ENCODE results near the gene TMEM225B.
"Not testable (repeated sequence)": the region's sequence is repeated elsewhere in the genome, so short reads cannot be mapped to it uniquely, and the experiment has no call there.

Gene TMEM225B

DNA sequence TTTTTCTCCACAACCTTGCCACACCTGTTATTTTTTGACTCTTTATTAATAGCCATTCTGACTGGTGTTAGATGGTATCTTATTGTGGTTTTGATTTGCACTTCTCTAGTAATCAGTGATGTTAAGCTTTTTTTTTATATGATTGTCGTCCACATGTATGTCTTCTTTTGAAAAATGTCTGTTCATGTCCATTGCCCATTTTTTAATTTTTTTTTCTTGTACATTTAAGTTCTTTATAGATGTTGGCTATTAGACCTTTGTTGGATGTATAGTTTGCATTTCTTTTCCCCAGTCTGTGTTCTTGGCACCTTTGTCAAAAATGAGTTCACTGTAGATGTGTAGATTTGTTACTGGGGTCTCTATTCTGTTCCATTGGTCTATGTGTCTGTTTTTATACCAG is 47.5 kb downstream of the TMEM225B start:
- no peak for TF ChIP-seq ZFX (IDR thresholded peaks at IDR 0.05; ENCODE audit: borderline replicate concordance)
- TF ChIP-seq, protein P1, sequence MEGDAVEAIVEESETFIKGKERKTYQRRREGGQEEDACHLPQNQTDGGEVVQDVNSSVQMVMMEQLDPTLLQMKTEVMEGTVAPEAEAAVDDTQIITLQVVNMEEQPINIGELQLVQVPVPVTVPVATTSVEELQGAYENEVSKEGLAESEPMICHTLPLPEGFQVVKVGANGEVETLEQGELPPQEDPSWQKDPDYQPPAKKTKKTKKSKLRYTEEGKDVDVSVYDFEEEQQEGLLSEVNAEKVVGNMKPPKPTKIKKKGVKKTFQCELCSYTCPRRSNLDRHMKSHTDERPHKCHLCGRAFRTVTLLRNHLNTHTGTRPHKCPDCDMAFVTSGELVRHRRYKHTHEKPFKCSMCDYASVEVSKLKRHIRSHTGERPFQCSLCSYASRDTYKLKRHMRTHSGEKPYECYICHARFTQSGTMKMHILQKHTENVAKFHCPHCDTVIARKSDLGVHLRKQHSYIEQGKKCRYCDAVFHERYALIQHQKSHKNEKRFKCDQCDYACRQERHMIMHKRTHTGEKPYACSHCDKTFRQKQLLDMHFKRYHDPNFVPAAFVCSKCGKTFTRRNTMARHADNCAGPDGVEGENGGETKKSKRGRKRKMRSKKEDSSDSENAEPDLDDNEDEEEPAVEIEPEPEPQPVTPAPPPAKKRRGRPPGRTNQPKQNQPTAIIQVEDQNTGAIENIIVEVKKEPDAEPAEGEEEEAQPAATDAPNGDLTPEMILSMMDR (IDR thresholded peaks at IDR 0.05) = no peak
- no peak overlapping the region for H3K27ac ChIP-seq

DNA sequence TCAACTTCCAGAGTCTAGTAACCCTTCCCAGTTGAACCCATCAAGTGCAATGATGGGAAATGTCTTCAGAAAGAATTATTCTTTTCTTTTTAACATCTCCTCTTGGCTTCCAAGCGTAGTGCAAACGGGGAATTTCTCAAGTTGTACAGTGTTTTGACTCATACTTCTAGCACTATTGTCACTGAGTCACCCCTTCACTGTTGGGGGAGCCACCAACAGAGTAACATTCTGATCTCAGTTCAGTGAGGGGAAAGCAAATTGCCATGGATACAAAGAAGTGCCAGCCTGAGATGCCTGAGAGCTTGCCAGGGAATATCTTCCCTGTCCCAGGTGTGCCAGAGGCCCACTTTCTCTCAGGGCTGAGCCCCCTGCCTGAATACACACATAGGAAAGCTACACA is 50.8 kb downstream of the TMEM225B start:
- no peak overlapping the region for H3K27ac ChIP-seq

DNA sequence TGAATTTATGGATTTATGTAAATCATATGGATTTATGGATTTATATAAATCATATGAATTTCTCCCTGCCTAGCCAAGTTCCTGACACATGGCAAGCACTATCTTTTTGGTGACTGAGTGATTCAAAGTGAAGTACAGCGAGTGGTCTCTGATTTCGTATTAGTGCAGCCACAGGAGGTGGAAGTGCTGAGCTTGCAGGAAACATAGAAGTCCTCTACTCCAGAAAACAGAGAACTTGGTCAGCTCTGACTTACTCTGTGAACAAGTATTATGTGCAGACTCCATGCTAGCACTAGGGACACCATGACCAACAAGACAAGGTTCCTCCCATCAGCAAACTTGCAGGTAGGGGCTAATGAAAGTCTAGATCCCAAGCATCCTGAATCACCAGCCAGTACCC is 53.2 kb downstream of the TMEM225B start:
- no peak overlapping the region for H3K27ac ChIP-seq
- TF ChIP-seq, protein P1 (IDR thresholded peaks at IDR 0.05) = no peak
- TF ChIP-seq ZFX (IDR thresholded peaks at IDR 0.05; ENCODE audit: borderline replicate concordance) = no peak

More for the DNA sequence above, 50.8 kb downstream of the TMEM225B start:
- TF ChIP-seq, protein P1 (IDR thresholded peaks at IDR 0.05) = no peak
- TF ChIP-seq ZFX (IDR thresholded peaks at IDR 0.05; ENCODE audit: borderline replicate concordance) = no peak

DNA sequence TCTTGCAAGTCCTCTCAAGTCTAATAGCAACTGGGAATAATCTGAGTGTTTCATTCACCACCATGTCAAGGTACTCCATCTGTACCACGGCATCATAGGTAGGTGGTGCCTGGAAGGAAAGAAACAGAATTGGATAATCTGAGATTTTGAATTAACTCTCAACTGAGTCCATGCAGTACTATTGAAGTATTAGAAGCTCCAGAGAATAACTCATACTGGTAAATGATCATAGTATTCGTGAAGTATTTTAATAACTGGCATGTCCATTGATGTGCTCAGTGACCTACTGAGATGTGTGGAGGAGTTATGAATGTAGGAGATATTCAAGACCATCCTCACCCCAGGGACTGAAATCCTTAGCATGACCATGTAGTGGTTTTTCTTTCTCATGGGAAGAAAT is 54.6 kb downstream of the TMEM225B start:
- no peak overlapping the region for H3K27ac ChIP-seq
- TF ChIP-seq, protein P1 (IDR thresholded peaks at IDR 0.05) = no peak
- no peak for TF ChIP-seq ZFX (IDR thresholded peaks at IDR 0.05; ENCODE audit: borderline replicate concordance)

DNA sequence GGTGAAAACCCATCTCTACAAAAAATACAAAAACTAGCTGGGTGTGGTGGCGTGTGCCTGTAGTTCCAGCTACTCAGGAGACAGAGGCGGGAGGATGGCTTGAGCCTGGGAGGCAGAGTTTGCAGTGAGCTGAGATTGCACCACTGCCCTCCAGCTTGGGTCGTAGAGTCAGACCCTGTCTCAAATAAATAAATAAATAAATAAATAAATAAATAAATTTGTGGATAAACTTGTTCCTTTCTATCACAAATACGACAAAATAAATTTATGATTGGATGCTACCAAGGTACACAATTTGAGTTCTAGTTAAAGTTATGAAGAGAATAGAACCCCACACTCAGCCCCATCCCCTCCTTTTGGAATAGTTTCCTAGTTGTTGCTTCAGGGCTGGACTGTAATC is 55.2 kb downstream of the TMEM225B start:
- H3K27ac ChIP-seq = not testable (repeated sequence)

DNA sequence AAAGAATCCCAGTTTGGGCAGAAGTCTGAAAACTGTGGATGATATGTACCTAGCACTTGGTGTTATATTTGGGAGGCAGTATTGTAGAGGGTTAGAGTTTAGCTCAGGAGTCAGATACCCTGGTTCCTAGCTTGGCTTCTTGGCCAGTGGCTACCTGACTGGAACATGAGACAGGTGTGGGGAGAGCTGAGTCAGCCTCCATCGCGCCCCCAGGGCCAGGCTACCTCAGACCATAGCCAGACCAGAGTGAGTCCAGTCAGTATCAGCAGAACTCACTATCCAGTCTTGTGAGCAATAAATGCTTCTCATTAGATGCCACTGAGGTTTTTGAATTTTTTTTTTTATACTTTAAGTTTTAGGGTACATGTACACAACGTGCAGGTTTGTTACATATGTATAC is 55.7 kb downstream of the TMEM225B start:
- no peak for TF ChIP-seq ZFX (IDR thresholded peaks at IDR 0.05; ENCODE audit: borderline replicate concordance)
- TF ChIP-seq, protein P1 (IDR thresholded peaks at IDR 0.05) = no peak
- H3K27ac ChIP-seq = no peak overlapping the region

DNA sequence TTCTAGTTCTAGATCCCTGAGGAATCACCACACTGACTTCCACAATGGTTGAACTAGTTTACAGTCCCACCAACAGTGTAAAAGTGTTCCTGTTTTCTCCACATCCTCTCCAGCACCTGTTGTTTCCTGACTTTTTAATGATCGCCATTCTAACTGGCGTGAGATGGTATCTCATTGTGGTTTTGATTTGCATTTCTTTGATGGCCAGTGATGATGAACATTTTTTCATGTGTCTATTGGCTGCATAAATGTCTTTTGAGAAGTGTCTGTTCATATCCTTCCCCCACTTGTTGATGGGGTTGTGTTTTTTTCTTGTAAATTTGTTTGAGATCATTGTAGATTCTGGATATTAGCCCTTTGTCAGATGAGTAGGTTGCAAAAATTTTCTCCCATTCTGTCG is 56.6 kb downstream of the TMEM225B start:
- H3K27ac ChIP-seq = not testable (repeated sequence)

DNA sequence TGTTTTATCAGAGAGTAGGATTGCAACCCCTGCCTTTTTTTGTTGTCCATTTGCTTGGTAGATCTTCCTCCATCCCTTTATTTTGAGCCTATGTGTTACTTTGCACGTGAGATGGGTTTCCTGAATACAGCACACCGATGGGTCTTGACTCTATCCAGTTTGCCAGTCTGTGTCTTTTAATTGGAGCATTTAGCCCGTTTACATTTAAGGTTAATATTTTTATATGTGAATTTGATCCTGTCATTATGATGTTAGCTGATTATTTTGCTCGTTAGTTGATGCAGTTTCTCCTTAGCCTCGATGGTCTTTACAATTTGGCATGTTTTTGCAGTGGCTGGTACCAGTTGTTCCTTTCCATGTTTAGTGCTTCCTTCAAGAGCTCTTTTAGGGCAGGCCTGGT is 59.8 kb downstream of the TMEM225B start:
- not testable (repeated sequence) for H3K27ac ChIP-seq

Measured in 22Rv1 (cell line).